ENCODE measurements around the gene KPNB1.

DNA sequence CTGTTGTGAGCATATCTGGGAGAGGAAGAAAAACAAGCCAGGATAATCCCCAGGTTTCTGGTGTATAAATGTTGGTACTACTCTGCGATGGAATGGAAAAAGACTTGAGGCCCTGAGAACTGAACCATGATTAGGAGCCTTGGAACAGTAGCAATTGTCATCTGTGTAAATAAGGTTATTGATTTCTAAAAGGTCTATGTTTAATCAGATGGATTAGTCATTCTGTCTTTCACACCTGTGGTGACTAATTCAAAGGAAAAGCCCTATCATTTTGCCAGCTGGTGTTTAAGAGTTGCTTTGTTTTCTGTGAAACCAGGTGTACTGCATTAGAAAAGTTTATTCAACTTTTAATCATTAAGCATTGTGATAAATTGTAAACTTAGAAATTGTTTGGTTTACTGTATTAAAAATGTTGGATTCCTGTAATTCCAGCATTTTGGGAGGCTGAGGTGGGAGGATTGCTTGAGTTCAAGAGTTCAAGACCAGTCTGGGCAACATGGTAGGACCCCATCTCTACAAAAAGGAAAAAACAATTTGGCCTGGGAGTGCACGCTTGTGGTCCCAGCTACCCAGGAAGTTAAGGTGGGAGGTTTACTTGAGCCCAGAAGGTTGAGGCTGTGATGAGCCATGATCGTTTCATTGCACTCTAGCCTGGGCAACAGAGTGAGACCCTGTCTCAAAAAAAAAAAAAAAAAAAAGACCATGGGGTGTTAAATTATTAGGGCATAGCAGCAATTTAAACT lies 29.0 kb upstream of the KPNB1 start:
- TF ChIP-seq CTCF (IDR thresholded peaks at IDR 0.05 in 8 of 11, conservative IDR thresholded peaks at IDR 0.05 in 3 of 11) (no peak), POLR2A (IDR thresholded peaks at IDR 0.05) (no peak)

All from spleen (tissue), 7 donors.